ENCODE data around the gene SLC66A3.

The SLC66A3 gene

GRCh38 chr2:11213975-11214374 is 58.7 kb downstream of the SLC66A3 start:
- DNase-seq (ENCODE audit: low read depth in 3 of 3): no peak

- no peak for DNase-seq (ENCODE audit: low read depth in 3 of 3)
These were observed 59.5 kb downstream of the SLC66A3 start for GRCh38 chr2:11214770-11215169.

- no peak for DNase-seq (ENCODE audit: low read depth in 3 of 3)
These were observed 60.1 kb downstream of the SLC66A3 start for GRCh38 chr2:11215407-11215806.

GRCh38 chr2:11220445-11220844 is 65.2 kb downstream of the SLC66A3 start:
- DNase-seq (ENCODE audit: low read depth in 3 of 3): no peak

GRCh38 chr2:11222845-11223244 is 67.6 kb downstream of the SLC66A3 start:
- DNase-seq (ENCODE audit: low read depth in 3 of 3): no peak

- no peak for DNase-seq (ENCODE audit: low read depth in 3 of 3)
These were observed 69.6 kb downstream of the SLC66A3 start for GRCh38 chr2:11224887-11225286.

- no peak for DNase-seq (ENCODE audit: low read depth in 3 of 3)
These were observed 72.3 kb downstream of the SLC66A3 start for GRCh38 chr2:11227595-11227994.
